G401.6 (cell line): Measurements from ENCODE around the gene MEI1.
A peak's percentile ranks its signal among the peaks of the same experiment; 100 is the strongest.

Experiments used
- FAIRE-seq: peaks from 2 replicates; lab custom pipeline; 2012; peaks lifted over from hg19 to GRCh38; lab: Jason Lieb, UNC

Gene MEI1

DNA sequence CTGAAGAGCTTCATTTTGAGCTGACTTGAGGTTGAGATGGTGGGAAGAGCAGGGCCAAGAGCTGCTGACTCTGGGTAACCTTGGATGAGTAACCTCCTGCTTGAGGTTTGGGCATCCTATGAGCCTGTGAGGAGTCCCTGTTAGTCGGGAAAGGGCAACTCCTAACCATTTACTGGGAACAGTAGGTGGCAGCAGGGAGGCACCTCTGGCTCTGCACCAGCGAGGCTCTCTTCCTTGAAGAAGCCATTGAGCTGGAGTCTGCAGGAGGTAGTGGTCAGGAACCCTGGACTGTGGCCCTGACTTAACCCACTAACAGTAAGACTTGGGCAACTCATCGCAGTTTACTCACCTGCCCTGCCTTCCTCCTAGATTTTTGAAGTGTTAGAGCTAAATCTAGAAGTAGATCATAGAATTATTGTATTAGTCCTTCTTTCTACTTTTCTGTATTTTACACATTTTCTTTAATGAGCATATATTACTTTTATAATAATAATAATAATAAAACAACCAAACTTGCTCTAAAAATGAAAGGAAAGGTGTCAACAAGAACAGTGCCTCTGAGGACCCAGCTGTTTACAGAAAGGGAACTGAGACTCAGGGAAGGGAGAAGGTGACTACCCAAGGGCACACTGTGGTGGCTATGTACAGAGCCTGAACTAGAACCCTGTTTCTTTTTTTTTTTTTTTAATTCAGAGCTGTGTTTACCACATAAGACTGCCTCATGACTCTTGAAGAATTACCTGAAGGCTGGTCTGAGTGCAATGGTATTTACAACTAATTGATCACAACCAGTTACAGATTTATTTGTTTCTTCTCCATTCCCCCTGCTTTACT, 47.5 kb downstream of the MEI1 start:
- peak; percentile 76 for FAIRE-seq

- FAIRE-seq, result no peak
Observed at GRCh38 chr22:41752011-41752970, 53.0 kb downstream of the MEI1 start.

DNA sequence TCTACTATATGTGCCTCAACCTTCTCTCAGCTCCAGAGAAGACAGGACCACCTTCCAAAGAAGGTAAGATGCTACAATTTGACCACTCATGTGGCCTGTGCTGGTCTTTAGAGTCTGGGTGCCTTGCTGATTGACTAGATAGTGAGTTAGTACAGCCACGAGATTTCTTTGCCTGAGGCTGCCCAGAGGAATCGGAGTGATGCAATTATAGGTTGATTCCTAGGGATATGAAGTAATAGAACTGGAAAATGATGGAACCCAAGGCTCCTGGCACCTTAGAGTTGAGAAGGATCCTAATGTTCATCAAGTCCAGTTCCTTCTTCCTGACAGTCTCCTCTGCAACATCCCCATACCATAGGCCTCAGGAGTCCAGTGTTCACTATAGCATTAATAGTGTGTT, 54.7 kb downstream of the MEI1 start:
- FAIRE-seq, result no peak

GRCh38 chr22:41757502-41757901, 58.2 kb downstream of the MEI1 start:
- no peak for FAIRE-seq

GRCh38 chr22:41758231-41758630, 58.9 kb downstream of the MEI1 start:
- FAIRE-seq, result no peak

DNA sequence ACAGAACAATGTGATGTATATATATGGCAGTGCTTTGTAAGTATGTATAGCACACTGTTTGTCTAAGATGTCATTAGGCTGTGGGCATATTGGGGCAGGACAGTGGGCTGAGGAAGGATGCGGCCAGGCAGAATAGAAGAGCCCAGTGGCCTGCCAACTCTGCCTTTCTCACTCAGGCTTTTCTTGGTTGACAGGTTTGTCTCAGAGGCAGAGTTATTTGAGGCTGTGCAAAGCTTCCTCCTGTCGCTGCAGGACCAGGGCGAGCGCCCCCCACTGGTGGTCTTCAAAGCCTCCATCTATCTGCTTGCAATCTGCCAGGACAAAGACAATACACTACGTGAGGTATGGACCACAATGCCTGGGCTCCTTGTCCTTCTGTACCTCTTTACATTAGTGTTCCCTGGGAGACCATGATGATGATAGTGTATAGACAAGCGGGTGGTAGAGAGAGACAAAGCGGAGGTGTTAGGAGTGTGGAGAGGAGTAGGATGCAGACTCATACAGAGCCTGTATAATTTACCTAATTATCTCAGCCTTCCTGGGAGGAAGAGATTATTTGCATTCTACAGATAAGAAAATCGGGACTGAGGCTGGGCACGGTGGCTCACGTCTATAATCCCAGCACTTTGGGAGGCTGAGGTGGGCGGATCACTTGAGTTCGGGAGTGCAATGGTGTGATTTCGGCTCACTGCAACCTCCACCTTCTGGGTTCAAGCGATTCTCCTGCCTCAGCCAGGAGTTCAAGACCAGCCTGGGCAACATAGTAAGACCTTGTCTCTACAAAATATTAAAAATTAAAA, 63.9 kb downstream of the MEI1 start:
- FAIRE-seq, result no peak

DNA sequence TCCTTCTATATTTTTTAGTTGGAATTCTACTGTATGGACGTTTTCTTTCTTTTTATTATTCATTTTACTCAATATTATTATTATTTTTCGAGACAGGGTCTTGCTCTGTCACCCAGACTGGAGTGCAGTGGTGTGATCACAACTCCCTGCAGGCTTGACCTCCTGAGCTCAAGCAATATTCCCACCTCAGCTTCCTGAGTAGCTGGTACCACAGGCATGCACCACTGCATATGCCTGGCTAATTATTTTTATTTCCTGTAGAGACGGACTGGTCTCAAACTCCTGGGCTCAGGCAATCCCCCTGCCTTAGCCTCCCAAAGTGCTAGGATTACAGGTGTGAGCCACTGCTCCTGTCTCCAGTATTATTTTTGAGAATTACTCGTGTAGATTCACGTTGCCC, 67.2 kb downstream of the MEI1 start:
- no peak for FAIRE-seq

DNA sequence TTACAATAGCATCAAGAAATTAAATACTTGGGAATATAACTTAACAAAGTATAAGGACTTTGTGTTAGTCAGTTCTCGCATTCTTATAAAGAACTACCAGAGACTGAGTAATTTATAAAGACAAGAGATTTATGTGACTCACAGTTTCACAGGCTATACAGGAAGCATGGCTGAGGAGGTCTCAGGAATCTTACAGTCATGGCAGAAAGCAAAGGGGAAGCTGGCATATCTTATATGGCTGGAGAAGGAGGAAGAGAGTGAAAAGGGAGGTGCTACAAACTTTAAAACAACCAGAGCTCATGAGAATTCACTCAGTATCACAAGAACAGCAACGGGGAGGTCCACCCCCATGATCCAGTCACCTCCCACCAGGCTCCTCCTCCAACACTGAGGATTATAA, 69.1 kb downstream of the MEI1 start:
- no peak for FAIRE-seq

DNA sequence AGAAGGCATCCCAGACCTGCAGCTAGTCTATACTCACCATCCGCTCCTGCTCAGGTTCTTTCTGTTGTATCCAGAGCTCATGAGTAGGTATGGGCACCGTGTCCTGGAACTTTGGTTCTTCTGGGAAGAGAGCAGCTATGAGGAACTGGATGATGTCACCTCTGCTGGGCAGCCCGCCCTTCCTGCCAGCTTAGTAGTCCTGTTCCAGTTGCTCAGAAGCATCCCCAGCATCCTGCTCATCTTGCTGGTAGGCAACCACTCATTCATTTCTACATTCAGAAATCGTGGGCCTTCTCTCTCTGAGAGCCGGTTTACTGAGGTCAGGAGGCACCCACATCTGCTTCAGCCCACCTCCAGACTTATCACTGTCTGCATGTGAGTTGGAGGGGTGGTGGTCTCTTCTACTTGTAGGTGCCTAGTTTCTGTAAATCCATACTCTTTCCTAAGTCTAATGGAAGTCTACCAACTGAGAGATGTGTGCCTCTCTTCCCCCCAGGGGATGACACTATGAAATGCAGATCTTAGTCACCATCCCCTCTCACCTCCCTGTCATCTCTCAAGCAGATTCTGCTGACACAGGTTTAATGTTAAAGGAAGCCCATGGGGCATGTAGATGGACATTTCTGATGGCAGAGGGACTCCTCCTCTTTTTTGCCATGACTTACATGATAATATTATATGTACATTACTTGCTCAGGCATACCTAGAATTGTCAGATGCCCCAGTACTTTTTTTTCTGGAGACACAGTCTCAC, 71.6 kb downstream of the MEI1 start:
- no peak for FAIRE-seq

- FAIRE-seq, result no peak
Observed at GRCh38 chr22:41772198-41772597, 72.9 kb downstream of the MEI1 start.

DNA sequence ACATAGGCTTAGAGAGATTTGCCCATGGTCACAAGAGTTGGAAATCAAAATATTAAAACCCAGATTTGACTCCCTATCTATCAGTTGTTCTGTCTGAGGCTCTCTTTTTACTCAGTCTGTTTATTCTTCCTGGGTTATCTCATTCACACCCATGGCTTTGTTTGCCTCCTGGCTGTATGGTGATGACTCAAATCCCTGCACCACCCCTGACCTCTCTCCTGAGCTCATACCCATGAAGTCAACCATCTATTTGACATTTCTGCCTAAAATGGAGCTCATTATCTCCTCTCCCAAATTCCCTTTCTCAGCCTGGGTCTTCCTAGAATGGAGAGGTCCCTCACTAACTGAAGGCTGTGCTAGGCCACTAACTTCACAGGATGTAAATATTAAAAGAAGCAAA, 73.3 kb downstream of the MEI1 start:
- FAIRE-seq, result no peak

- FAIRE-seq, result no peak
Observed at GRCh38 chr22:41775338-41775737, 76.0 kb downstream of the MEI1 start.

DNA sequence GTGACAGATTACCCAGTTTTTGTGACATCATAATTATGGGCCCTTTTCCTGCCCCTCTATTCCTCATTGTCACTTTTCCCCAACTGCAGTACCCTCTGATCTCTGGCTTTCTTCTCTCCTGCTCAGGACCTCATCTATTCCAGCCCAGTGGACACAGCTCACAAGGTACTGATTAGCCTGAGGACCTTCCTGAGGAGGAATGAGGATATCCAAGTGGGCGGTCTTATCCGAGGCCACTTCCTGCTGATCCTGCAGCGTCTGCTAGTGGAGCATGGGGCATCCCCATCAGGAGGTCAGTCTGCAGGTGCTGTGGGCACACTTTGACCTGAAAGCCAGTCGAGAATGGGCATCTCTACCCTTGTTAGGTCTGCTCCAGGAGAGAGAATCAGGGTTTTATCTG, 76.7 kb downstream of the MEI1 start:
- no peak for FAIRE-seq

- FAIRE-seq, result no peak
Observed at GRCh38 chr22:41776381-41776780, 77.1 kb downstream of the MEI1 start.

DNA sequence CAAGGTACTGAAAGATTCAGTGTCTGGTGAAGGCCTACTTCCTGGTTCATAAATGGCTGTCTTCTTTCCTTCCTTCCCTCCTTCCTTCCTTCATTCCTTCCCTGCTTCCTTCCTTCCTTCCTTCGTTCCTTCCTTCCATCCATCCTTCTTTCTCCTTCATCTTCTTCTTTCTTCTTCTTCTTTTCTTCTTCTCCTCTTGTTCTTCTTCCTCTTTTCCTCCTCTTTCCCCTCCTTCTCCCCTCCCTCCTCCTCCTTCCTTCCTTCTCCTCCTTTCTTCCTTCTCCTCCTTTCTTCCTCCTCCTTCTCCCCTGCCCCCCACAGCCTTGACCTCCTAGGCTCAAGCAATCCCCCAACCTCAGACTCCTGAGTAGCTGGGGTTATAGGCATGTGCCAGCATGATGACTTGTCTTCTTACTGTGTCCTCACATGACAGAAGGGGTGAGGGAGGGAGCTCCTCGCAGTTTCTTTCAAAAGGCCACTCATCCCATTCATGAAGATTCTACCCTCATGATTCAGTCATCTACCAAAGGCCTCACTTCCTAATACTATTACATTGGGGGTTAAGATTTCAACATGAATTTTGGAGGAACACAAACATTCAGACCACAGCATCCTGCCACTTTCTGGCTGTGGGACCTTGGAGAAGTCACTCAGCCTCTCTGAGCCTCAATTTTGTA, 78.6 kb downstream of the MEI1 start:
- FAIRE-seq, result no peak

DNA sequence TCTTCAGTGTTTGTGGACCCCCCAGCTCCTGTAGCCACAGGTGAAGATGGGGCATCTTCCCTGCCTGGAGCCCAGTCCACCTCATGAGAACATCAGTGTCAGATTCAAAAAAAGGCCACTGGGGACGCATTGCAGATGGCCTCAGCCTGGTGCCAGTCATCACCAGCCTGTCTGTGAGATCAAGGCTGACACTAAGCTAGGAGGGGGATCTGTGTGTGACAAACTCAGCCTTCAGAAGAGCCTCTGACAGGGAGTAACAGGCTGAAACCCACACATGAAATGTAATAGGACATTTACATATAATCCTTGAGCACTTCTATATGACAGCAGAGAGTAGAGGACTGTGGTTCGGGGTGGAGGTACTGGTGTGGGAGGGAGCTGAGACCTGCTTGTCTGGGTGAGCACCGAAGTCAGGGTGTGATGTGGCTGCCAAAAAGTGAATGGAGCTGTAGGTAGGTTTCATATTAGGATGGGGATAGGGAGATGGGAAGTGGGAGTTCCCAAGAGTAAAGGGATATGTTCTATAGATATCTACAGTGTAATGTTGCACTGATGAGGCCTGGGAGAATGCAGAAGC, 80.7 kb downstream of the MEI1 start:
- FAIRE-seq, result no peak

GRCh38 chr22:41780746-41781505, 81.6 kb downstream of the MEI1 start:
- no peak for FAIRE-seq

GRCh38 chr22:41781507-41781906, 82.2 kb downstream of the MEI1 start:
- no peak for FAIRE-seq

- no peak for FAIRE-seq
Observed at GRCh38 chr22:41782316-41782715, 83.0 kb downstream of the MEI1 start.

- no peak for FAIRE-seq
Observed at GRCh38 chr22:41782751-41783150, 83.4 kb downstream of the MEI1 start.
